HG03045 (cell line): ENCODE measurements around the gene LOXL1.

Experiments used
- ATAC-seq: cut with Tn5 transposase; IDR thresholded peaks from one replicate; pipeline ENCODE4 v1.9.1; 2021; ENCODE audit warnings: mild to moderate bottlenecking, moderate library complexity; ENCODE audit not compliant: unreplicated experiment

Gene LOXL1, protein sequence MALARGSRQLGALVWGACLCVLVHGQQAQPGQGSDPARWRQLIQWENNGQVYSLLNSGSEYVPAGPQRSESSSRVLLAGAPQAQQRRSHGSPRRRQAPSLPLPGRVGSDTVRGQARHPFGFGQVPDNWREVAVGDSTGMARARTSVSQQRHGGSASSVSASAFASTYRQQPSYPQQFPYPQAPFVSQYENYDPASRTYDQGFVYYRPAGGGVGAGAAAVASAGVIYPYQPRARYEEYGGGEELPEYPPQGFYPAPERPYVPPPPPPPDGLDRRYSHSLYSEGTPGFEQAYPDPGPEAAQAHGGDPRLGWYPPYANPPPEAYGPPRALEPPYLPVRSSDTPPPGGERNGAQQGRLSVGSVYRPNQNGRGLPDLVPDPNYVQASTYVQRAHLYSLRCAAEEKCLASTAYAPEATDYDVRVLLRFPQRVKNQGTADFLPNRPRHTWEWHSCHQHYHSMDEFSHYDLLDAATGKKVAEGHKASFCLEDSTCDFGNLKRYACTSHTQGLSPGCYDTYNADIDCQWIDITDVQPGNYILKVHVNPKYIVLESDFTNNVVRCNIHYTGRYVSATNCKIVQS

GRCh38 chr15:73926219-73927002 is at the start of gene LOXL1:
LOXL1 (plus strand) TSS chr15:73926462; CDS start chr15:73926784, 322 bp downstream.
- ATAC-seq: no peak

GRCh38 chr15:73879426-73879825 is 46.8 kb upstream of the LOXL1 start:
- no peak for ATAC-seq

- no peak for ATAC-seq
These were observed 44.5 kb upstream of the LOXL1 start for GRCh38 chr15:73881579-73882320.

DNA sequence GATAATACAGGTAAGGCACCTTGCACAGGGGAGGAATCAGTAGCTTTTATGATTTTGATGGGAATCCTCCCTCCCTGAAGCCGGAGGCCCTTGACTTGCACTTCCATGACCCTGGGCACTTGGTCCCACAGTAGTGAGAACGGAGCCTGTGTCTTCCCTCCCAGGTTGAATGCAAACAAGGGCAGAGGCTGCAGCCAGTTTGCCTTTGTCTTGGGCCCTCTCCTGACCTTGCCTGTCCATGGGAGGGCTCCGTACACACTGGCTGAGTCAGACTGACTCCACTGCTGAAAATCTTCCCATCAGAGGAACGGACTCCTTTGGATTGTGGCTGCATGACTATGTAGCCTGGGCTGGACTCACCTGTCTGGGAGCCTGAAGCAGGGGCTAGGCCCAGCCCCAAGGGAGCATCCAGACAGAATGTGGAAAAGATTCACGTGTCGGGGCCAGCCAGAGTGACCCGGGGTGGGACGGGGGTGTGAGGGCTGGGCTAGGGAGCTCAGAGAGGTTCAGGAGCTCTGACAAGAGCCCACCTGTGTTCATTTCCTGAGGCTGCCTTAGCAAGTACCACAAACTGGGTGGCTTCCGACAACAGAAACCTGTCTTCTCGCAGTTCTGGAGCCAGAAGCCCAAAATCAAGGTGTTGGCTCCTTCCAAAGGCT is 43.4 kb upstream of the LOXL1 start:
- ATAC-seq: no peak

GRCh38 chr15:73884159-73884558 is 42.1 kb upstream of the LOXL1 start:
- no peak for ATAC-seq

GRCh38 chr15:73885954-73886700 is 40.1 kb upstream of the LOXL1 start:
- ATAC-seq: no peak

GRCh38 chr15:73886717-73887345 is 39.4 kb upstream of the LOXL1 start:
- ATAC-seq: no peak

DNA sequence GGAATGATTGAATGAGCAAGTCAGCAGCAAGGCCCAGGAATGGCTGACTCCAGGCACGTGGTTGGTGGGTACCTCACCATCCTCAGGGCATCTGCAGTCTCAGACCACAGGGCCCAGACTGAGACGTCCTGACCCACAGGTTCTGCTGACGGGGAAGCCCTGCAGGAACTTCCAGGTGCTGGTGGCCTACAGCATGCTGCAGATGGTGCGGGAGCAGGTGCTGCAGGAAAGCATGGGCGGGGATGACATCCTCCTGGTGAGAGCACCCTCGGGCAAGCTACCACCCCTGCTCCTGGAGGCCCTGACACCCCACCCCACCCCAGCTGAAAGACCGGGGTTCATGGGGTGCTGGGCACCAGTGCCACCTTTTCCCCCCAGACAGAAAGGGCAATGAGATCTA is 38.8 kb upstream of the LOXL1 start:
- no peak for ATAC-seq

DNA sequence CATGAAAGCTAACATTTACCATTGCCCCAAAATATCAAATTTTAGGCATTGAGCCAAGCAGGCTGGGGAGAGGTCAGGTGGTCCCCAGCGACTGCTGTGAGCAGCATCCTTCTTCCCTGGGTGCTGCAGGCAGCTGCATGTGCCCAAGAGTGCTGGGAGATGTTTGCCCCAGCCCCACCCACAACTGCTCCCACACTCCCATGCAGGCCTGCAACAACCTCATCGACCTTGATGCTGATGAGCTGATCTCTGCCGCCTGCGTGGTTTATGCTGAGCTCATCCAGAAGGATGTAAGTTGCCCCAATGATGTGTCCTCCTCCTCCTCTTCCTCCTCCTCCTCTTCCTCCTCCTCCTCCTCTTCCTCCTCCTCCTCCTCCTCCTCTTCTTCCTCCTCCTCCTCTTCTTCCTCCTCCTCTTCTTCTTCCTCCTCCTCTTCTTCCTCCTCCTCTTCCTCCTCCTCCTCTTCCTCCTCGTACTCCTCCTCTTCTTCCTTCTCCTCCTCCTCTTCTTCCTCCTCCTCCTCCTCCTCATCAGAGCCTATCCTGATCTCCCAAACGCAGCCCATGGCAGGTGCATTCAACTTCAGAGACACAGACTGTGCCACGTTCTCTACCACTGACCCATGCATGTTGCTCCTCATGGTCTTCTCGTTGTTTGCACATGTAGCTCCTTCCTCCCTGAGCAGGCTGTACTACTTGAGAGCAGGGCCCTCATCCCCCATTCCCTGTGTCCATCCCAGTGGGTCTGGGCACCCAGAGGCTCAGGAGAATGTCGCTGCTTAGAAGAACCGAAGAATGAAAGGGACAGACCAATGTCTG is 37.8 kb upstream of the LOXL1 start:
- ATAC-seq: no peak

DNA sequence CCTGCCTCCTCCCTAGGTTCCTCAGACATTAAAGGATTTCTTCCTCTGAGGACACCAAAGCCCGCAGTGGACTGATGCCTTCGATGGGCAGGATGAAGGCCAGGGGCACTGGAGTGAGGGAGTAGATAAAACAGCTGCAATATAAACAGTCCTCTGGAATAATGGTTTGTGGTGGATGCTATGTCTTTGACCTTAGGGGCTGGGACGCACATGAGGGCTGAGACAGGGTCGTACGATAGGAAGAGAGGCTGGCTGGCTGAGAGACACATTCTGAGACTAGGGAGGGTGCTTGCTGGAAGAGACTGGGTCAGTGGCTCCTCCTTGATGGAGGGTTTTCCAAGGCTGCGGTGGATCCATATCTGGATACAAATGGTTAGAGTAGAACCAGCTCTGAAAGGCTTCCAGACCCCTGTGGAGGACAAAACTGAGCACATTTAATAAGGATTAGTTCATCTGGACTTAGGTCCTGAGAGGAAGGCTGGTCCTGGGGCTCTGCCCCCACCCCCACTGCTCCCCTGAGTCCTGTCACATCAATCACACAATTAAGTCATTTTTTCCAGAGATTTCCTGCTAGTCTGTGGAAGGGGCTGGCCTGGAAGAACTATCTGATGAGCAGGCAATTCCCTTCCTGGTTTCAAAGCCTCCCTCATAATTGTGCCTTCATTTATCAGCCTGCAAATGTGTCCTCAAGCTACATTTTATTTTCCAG is 37.1 kb upstream of the LOXL1 start:
- ATAC-seq: no peak

- no peak for ATAC-seq
These were observed 36.5 kb upstream of the LOXL1 start for GRCh38 chr15:73889762-73890124.

DNA sequence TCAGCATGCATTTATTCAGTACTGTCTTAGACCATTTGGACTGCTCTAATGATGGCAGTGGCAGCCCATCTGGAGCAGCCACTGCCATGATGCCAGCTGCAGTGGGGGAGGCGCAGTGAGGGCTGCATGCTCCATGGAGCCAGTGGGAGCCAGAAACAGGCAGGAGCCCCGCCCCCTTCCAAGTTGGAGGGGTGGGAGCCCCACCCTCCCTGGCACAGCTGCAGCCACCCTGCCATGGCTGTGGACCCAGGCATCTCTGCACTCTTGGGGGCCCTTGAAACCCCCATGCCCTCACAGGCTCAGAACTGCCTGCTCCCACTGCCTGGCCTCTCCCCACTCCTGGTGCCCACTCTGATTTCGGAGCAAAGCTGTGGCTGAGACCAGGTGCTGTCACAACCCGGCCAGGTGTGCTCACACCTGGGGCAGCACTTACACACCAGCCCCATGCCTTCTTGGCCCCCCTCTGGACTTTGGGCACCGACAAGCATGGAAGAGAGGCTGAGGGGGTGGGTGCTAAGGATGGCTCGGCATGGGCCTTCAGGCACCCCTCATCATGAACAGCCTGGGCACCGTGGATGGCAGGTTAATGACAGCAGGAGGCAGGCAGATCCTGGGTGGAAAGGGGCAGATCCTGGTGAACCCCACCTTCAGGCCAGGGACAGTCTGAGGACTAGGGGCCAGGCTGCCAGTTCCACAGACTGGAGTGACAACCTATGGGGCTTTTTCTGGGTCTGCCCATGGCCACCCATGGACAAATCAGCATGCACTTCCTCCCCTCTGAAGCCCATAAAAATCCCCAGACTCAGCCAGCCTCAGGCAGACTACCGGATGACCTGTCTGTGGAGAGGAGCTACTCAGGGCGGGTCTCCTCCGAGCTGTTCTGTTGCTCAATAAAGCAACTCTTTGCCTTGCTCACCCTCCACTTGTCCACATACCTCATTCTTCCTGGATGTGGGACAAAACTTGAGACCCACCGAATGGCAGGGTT is 34.6 kb upstream of the LOXL1 start:
- ATAC-seq: no peak

DNA sequence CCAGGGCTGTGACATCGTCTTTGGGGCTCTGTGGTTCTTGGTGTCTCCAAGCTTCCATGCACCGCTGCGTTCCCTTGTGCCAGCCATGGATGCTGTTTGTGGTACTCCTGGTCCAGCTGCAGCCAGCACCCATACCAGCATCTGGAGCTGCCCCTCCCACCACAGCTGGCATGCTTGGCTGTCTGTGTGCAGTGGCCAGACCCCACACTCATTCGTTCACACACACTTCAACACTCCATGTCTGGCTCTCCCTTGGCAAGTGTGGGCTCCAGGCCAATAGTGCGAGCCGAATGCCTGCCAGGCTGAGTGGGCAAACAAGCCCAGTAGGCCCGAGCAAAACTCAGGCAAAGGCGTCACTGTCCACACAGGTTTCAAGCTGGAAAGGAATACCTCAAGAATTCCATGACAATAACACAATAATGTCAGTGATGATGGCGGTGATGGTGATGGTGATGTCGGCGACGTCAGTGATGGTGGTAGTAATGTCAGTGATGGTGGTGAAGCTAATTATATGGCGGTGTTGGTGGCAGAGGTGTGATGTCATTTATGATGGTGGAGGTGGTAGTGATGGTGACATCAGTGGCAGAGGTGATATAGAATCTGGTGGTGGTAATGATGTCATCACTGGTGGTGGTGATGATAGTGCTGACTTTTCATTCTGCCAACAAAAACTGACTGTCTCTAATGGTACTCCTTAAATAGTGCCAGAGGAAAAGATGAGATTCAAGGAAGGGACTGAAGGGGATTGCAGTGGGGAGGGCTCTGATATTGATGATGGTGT is 33.6 kb upstream of the LOXL1 start:
- no peak for ATAC-seq

DNA sequence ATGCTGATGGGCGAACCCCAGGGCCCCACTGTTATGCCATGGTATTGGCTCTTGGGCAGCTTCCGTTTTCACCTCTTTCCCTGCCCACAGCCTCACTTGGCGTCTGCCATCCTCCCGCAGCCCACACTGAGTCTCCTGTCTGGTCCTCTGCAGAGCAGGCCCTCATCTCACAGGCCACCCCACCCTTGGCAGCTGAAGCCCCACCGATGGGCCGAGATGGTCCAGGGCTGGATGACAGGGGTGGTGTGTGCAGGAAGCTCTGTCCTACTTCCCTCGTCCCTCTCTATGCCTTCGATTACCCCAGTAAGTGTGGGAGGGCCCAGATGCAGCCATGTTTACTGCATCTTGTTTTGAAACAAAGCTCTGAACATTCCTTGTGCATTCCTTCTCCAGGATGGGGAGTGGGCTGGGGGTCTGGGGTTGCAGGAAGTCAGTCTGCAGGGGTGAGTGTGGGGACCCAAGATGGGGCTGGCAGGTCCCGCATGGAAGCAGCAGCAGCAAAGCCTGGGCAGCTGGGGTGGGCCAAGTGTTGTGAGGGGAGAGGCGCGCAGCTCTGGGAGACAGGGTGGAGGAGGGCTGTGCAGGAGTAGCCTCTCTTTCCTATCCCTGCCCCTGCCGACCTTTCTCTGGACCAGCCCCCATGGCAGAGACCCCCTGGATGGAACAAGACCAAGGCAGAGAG is 32.0 kb upstream of the LOXL1 start:
- no peak for ATAC-seq

GRCh38 chr15:73897441-73898261 is 28.6 kb upstream of the LOXL1 start:
- ATAC-seq: no peak
